Spleen (tissue), 7 donors: ENCODE results near the gene PRLH.

Experiments
- POLR2A ChIP-seq, 3 donors: fragments of 450-650 bp; IDR thresholded peaks; one replicate each; pipeline ENCODE4 v1.5.1; 2017; ENCODE audit warnings: antibody characterized with exemption in 3 of 3, mild to moderate bottlenecking in 1 of 3
- POLR2AphosphoS5 ChIP-seq, 3 donors: sonication (generic); formaldehyde crosslinking; IDR thresholded peaks; one replicate each; pipeline ENCODE4 v1.5.1; 2017; ENCODE audit warnings: antibody characterized with exemption in 3 of 3
- TF ChIP-seq, protein P1 (sequence below), 11 experiments: fragments of 200-600 bp in 7 of 11; fragments of 450-650 bp in 4 of 11; sonication (generic) in 4 of 11; IDR thresholded peaks in 8 of 11; conservative IDR thresholded peaks in 3 of 11; 1 replicate in 7 of 11; 2 replicates in 4 of 11; pipeline versions ENCODE4 v1.4.0 to v1.8.0; 2016 to 2021; ENCODE audit warnings: antibody characterized with exemption in 11 of 11, inconsistent platforms in 4 of 11, mild to moderate bottlenecking in 1 of 11
- donor health status: DM: no; HTN: no; CAD: no; lungs with moderate emphysema.
- donor health status: DM: no; HTN: no; CAD: no.
- donor health status: DM: no; HTN: no; CAD: no.

DNA sequence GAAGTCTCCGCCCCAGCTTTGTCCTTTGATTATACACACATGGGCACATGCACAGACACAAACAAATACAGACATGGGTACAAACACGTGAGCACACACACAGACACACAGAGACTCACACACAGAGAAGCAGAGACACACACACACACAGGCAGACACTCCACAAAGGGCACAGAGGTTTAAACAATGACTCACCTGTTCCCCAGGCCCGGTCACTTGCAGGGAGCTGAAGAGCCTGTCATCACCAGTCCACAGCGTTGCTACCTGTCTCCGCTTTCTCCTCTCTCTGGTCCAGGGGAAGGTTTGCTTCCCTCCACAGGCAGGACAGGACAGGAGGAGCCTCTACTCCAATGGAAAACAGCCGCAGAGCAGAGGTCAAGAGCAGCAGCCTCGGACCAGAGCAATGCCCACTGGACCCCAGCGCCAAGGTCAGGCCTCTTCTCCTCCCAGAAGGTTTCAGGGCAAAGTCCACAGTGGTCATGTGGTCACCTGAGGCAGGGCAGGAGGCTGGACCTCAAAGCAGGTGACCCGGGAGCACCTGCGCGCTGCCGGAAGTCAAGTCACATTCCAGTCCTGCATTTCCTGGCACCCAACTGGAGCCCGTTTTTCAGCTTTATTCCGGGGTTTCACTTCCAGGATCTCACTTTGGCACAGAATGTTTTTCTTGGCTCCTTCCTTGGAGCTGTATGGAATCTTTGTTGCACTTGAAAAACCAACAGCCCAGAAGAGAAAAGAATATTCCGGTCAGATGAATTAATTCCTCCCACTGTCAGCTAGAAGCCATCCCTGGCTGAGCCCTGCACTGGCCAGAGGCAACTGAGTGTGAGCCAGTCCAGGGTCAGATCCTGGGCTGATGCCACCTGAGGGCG is 24.1 kb downstream of the PRLH start, which contains the start of gene RAB17:
- TF ChIP-seq POLR2AphosphoS5 (IDR thresholded peaks at IDR 0.05) = no peak
- TF ChIP-seq, protein P1, sequence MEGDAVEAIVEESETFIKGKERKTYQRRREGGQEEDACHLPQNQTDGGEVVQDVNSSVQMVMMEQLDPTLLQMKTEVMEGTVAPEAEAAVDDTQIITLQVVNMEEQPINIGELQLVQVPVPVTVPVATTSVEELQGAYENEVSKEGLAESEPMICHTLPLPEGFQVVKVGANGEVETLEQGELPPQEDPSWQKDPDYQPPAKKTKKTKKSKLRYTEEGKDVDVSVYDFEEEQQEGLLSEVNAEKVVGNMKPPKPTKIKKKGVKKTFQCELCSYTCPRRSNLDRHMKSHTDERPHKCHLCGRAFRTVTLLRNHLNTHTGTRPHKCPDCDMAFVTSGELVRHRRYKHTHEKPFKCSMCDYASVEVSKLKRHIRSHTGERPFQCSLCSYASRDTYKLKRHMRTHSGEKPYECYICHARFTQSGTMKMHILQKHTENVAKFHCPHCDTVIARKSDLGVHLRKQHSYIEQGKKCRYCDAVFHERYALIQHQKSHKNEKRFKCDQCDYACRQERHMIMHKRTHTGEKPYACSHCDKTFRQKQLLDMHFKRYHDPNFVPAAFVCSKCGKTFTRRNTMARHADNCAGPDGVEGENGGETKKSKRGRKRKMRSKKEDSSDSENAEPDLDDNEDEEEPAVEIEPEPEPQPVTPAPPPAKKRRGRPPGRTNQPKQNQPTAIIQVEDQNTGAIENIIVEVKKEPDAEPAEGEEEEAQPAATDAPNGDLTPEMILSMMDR (IDR thresholded peaks at IDR 0.05 in 8 of 11, conservative IDR thresholded peaks at IDR 0.05 in 3 of 11) = no peak
- no peak for TF ChIP-seq POLR2A (IDR thresholded peaks at IDR 0.05)
